ENCODE measurements around the gene RMND1.
"Not testable (repeated sequence)": the region's sequence is repeated elsewhere in the genome, so short reads cannot be mapped to it uniquely, and the experiment has no call there.

RMND1 gene

GRCh38 chr6:151451950-151452749 lies at the start of gene RMND1:
Gene RMND1 (minus strand): TSS chr6:151452126. CDS start chr6:151445811, 6,315 bp downstream.
- DNase-seq = peak; percentile 100

- no peak for DNase-seq
Observed at GRCh38 chr6:151499551-151499950, 47.6 kb upstream of the RMND1 start.

- DNase-seq = peak; percentile 86
Observed at GRCh38 chr6:151498327-151498726, 46.4 kb upstream of the RMND1 start.

- peak; percentile 33 for DNase-seq
Observed at GRCh38 chr6:151497905-151498304, 46.0 kb upstream of the RMND1 start.

- DNase-seq = no peak
Observed at GRCh38 chr6:151495380-151495779, 43.5 kb upstream of the RMND1 start.

- DNase-seq = no peak
Observed at GRCh38 chr6:151494936-151495320, 43.0 kb upstream of the RMND1 start.

GRCh38 chr6:151494235-151494935 lies 42.5 kb upstream of the RMND1 start:
- peak; percentile 33 for DNase-seq

GRCh38 chr6:151493804-151494234 lies 41.9 kb upstream of the RMND1 start, which contains the start of gene CCDC170:
Gene CCDC170 (plus strand): TSS chr6:151494017. CDS start chr6:151494129, 112 bp downstream.
- DNase-seq = peak; percentile 50

- peak; percentile 39 for DNase-seq
Observed at GRCh38 chr6:151493161-151493803, 41.4 kb upstream of the RMND1 start.

GRCh38 chr6:151490996-151491395 lies 39.1 kb upstream of the RMND1 start:
- no peak for DNase-seq

- DNase-seq = no peak
Observed at GRCh38 chr6:151488226-151488625, 36.3 kb upstream of the RMND1 start.

- no peak for DNase-seq
Observed at GRCh38 chr6:151483994-151484393, 32.1 kb upstream of the RMND1 start.

GRCh38 chr6:151482290-151482689 lies 30.4 kb upstream of the RMND1 start:
- DNase-seq = peak; percentile 84

- peak; percentile 35 for DNase-seq
Observed at GRCh38 chr6:151481786-151482185, 29.9 kb upstream of the RMND1 start.

GRCh38 chr6:151478670-151479069 lies 26.7 kb upstream of the RMND1 start:
- no peak for DNase-seq

- no peak for DNase-seq
Observed at GRCh38 chr6:151477726-151478125, 25.8 kb upstream of the RMND1 start.

- DNase-seq = peak; percentile 55
Observed at GRCh38 chr6:151475653-151476523, 24.0 kb upstream of the RMND1 start.

GRCh38 chr6:151464702-151465101 lies 12.8 kb upstream of the RMND1 start:
- DNase-seq = no peak

- no peak for DNase-seq
Observed at GRCh38 chr6:151461673-151462072, 9.7 kb upstream of the RMND1 start.

- DNase-seq = not testable (repeated sequence)
Observed at GRCh38 chr6:151455751-151456398, 3.9 kb upstream of the RMND1 start.

GRCh38 chr6:151452750-151453427 lies 963 bp upstream of the RMND1 start:
- DNase-seq = no peak
